GM12874 (cell line): ENCODE results near the gene CAND2.

Source experiments
- CTCF ChIP-seq: IDR thresholded peaks from 2 replicates; pipeline ENCODE4 v1.5.1; 2011; ENCODE audit warnings: low read depth, mild to moderate bottlenecking, control low read depth, low read length, moderate library complexity; ENCODE audit not compliant: insufficient read depth

Gene CAND2

GRCh38 chr3:12773030-12773709 lies 23.3 kb upstream of the CAND2 start:
- no peak for TF ChIP-seq CTCF

GRCh38 chr3:12773710-12774086 lies 22.8 kb upstream of the CAND2 start:
- no peak for TF ChIP-seq CTCF

GRCh38 chr3:12774619-12775018 lies 21.9 kb upstream of the CAND2 start:
- TF ChIP-seq CTCF = no peak

GRCh38 chr3:12775226-12775625 lies 21.3 kb upstream of the CAND2 start:
- TF ChIP-seq CTCF = no peak

GRCh38 chr3:12777171-12777570 lies 19.3 kb upstream of the CAND2 start:
- no peak for TF ChIP-seq CTCF

GRCh38 chr3:12780751-12781150 lies 15.7 kb upstream of the CAND2 start:
- TF ChIP-seq CTCF = no peak

- no peak for TF ChIP-seq CTCF
These were observed 14.2 kb upstream of the CAND2 start for GRCh38 chr3:12782172-12782815.
